Middle frontal gyrus (tissue), 1 donor: ENCODE measurements around the gene ANKRD28.

Experiments
- DNase-seq: peaks from one replicate; pipeline ENCODE4 v3.0.0-alpha.2; 2015; ENCODE audit warnings: low spot score; ENCODE audit errors: extremely low spot score

Gene ANKRD28

GRCh38 chr3:15726043-15726442, 71.7 kb downstream of the ANKRD28 start:
- DNase-seq = no peak

DNA sequence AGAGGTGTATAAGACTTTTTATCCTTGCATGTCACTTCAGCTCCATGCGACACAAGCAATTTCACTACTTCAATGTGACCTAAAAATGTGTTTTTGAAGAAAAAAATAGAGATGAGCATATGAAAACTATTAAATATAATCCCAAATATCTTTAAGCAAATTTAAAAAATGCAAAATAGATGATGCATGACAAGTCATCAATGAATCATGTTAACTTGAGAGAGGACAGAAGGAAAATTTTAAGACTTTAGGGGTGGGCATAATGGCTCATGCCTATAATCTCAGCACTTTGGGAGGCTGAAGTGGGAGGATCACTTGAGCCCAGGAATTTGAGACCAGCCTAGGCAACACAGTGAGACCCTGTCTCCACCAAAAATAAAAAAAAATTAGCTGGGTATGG, 73.3 kb downstream of the ANKRD28 start:
- no peak for DNase-seq

DNA sequence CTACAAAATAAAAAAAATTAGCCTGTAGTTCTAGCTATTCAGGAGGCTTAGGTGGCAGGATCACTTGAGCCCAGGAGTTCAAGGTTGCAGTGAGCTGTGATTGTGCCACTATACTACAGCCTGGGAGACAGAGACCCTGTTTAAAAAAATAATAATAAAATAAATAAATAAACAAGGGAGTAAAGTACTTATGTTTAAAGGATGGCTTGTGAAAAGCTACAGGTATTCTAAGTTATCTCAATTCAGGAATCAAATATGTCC, 74.2 kb downstream of the ANKRD28 start:
- DNase-seq = no peak

DNA sequence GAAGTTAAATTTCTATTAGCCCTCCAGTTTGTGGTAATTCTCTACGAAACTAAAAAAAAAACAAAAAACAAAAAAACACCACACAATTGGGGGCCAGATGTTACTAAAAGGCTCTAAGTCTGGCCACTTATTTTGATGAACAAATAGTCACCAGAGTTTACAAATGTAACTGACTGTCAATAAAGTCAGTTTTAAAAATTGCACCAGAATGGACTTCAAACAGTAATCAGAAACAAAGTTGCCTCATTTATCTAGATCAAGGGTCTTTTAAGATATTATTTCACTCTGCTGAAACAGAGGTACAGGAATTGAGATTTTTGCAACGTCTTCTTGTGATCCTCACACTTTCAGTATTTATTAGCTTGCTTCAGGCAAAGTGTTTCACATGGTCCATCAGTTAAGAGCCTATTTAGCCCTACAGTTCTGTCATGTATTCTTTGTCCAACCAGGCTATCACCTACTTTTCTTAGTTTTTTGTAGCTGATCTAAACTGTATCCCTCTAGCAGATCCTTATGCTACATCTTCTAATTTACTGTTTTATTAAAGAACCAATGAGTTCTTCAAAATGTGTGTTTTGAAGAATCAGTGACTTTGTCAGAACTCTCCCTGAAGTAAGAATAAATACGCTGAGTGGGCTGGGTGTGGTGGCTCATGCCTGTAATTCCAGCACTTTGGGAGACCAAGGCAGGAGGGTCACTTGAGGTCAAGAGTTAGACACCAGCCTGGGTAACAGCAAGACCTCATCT, 74.7 kb downstream of the ANKRD28 start:
- DNase-seq = no peak

GRCh38 chr3:15716178-15716577, 81.6 kb downstream of the ANKRD28 start:
- no peak for DNase-seq

GRCh38 chr3:15714448-15714847, 83.3 kb downstream of the ANKRD28 start:
- no peak for DNase-seq

DNA sequence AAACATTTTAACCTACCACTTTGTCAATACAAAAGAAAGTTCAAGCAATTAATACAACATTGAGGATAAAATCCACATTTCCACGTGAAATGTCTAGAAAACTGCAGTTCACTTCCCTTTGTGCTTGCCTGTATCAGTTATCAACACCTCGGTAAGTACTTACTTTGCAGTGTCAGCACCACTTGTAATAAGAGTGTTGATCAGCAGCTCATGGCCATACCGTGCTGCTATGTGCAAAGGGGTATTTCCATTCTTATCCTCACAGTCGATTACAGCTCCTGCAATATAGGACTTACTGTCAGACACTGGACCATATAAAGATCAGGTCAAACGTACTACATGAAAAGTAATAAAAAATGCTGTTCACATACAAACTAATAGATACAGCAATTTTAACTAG, 84.4 kb downstream of the ANKRD28 start:
- DNase-seq = no peak

GRCh38 chr3:15711281-15711680, 86.5 kb downstream of the ANKRD28 start:
- no peak for DNase-seq

DNA sequence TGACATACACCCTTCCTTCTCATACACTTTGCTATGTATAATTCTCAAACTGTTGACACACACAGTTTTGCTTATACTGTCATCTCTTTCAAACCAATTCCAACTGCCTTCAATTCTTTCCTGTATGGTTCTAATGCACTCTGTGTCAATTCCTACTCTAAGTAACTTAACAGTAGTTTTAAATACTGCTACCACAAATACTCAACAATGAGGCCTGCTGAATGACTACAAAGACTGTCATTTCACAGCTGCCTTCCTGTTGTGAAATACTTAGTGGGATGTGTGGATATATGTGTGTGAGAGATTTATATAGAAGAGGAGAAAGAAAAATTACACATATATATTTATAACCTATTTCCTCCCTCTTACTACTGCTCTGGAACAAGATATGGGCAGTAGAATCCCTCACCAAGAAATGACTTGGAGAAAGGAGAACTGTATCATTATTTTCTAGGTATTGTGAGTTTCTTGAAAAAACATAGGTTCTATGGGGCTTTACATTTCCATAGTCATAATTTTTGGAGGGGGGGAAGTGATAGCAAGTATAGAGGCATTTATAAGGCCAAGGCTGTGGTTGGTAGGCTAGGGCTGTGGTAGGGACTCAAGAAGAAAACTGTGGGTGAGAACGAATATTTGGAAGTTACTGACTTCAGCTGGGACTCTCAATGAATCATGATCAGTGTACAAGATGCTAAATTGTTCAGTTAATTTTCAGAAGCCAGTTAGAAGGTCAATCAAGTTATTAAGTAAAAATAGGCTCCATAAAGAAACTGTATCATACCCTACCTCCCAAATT, 88.7 kb downstream of the ANKRD28 start:
- no peak for DNase-seq

- no peak for DNase-seq
Measured at GRCh38 chr3:15707779-15708178, 90.0 kb downstream of the ANKRD28 start.

DNA sequence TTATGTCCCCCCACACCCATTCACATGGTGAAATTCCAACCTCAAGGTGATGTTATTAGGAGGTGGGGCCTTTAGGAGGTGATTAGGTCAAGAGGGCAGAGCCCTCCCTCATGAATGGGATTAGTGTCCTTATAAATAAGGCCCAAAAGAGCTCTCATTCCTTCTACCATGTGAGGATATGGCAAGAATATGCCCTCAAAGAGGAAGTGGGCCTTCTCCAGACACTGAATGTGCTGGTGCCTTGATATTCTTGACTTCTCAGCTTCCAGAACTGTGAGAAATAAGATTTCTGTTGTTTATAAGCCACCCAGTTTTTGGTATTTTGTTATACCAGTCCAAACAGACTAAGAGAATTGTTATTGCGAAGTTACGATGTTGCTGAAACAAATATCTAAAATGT, 94.4 kb downstream of the ANKRD28 start:
- no peak for DNase-seq

- no peak for DNase-seq
Measured at GRCh38 chr3:15694628-15695027, 103.2 kb downstream of the ANKRD28 start.

DNA sequence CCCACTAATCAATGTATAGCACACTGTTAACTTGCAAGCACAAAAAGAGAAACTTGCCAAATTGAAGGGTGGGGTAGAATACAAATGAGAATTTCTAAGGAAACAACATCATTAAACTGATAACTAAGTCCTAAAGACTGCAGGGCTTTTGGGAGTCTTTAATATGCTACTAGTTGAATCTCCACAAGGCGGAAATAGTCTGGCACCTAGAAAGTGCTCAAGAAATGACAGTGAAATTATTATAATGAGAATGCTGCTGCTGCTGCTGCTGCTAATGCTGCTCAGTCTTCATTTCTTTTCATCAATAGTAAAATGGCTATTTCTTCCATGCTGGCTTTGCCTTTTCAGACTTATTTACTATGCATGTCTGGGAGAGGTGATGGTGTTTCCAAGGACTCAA, 104.4 kb downstream of the ANKRD28 start:
- no peak for DNase-seq

DNA sequence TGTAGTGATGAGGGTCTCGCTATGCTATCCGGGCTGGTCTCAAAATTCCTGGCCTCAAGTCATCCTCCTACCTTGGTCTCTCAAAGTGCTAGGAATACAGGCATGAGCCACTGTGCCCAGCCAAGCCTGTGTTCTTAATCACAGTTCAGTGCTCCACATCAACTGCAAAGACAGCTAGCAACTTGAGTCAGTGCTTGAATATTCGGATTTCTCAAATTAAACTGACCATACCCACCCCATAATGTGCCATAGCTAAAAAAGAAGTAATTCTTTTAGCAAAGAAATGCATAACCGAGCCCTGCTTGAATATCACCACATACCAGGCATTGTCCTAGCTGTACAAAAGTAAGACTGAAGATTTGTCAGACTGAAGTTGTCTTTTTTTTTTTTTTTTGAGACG, 107.0 kb downstream of the ANKRD28 start:
- no peak for DNase-seq

DNA sequence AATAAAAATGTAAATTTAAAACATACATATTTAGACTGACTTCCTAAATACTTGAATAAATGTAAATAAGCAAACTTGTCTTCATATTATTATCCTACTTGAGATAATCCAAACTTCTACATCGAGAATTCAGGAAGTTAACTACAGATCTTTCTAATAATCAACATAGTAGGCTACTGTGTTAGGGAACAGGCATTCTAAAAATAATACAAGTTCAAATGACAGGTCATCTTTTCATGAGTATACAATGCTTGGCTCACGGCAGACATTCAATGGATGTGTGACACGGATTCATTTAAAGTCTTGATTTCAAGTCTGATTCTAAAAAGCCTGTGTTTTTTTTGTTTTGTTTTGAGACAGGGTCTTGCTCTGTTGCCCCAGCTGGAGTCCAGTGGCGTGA, 107.5 kb downstream of the ANKRD28 start:
- DNase-seq = no peak

DNA sequence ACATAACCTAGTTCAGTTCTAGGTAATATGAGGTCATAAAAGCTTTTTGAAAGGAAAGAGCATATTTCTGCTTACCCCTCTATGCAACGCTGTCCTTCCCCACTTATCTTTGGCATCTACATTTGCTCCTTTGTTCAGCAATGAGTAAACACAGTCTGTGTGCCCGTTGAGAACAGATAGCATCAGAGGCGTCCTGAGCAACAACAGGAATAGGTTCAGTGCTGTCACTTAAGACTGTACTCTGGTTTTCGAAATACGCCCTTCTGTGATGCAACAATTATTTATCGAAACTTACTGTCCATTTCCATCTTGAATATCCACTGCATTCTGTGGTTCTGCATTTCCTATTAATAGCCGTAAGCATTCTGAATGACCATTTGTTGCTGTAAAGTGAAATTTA, 111.9 kb downstream of the ANKRD28 start:
- no peak for DNase-seq

- no peak for DNase-seq
Measured at GRCh38 chr3:15683253-15683652, 114.5 kb downstream of the ANKRD28 start.

DNA sequence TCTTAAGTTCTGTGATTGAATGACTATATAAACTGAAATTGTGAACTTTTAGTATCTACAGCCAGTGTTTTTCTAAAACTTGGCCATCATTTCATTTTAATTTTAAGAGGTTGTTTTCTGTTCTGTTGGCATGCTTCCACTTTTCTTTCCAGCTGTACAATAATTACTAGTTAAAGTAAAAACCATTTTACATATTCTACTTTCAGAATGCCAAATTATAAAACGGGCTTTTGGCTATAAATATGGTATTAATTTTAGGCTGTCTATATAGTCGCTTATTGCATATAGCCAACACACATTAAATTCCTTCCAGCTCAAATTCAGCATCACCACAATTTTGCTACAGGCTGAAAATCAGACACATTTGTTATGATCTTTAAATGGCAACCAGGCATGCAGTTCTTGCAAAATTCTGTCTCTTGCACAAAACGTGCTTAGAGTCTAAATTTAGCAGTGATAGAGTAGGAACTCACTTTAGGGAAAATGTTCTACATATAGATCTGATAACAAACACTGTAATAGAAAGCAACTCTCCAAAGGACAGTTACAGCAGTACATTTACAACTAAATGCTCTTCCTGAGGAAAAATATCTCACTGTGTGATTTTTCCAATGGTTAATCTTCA, 115.1 kb downstream of the ANKRD28 start:
- peak; percentile 28 for DNase-seq

DNA sequence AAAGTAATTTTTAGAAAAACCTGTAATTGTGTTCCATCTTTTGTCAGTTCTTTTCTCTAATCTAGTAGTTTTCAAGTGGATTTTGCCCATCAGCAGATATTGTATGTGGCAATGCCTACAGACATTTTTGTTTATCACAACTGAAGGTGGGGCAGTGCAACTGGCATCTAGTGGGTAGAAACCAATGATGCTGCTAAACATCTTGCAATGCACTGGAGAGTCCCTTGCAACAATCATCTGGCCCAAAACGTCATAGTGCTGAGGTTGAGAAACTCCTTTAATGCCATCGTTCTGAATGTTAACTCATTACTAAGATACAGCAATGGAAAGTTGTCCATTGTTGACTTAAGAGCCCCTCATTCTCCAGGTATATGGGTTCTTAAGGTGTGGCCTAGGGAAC, 116.1 kb downstream of the ANKRD28 start:
- no peak for DNase-seq

DNA sequence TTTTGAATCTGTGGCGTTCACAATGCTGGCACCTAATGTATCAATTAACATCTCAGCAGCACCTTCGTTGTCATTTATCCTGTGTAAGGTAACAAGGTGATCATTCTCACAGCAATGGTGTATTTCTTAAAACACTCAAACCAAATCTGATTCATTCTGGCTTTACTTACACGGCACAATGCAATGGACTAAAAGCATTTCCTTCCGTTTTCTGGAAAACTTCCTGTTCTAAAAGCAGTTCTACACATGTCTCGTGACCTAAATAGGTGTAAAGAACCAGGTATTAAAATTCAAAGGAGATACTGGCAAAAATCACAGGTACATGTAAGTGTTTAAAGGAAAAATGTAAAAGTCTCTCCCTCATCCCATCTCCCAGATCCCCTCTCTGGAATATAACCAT, 118.5 kb downstream of the ANKRD28 start:
- DNase-seq = no peak

DNA sequence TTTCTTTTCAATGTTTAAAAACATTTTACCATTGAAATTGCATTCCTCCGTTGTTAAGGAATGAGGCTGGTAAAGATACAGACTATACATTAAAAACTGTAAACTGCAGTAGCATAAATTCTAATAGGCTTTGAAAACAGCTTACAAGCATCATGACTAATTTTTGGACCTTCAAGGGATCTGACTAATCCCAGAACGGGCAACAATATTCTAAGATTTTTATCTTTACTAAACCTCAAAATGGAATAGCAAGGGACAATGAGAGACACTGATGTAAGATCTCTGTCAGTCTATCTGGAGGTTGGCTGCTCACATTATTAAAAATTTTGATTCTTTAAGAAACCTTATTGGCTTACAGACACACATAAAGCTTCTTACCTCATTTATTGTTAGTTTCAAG, 121.5 kb downstream of the ANKRD28 start:
- no peak for DNase-seq

GRCh38 chr3:15673536-15673935, 124.2 kb downstream of the ANKRD28 start:
- DNase-seq = no peak

DNA sequence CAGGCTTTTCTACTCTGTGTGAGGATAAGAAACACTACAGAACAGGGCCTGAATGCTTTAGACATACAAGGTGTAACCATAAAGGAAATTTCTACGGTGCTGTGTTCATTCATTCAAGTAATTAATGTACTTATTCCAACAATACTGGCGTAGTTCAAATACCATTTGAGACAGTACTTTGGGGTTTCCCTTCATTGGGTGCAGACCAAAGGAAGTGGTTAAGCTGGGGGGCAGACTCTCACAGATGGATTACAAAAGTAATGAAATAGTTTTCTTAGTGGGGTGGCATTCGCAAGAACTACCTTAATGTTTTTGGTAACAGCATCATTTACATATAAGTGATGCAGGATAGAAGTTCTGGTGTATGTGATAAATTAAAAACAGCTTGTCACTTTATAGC, 130.3 kb downstream of the ANKRD28 start:
- no peak for DNase-seq
